ENCODE measurements around the gene FKBP1A.
A peak's percentile ranks its signal among the peaks of the same experiment; 100 is the strongest.

FKBP1A gene

DNA sequence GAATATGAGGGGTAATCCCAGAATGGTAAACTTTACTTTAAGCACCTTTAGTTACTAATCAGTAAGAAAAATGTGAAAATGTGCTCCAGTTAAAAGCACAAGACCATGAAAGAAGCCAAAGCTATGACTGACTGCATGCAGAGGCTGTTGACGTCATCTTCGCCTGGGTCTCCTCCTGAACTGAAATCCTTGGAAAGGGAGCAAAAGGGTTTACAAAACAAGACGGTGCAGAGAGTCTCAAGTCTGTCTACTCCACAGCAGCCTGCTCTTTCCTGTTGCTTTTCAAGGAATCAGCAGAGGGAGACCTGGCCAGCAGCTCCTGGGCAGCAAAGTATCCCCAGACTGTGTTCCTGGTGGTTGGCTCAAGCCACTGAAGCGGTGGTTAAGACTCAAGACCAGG lies 10.2 kb downstream of the FKBP1A start:
- no peak for DNase-seq

DNA sequence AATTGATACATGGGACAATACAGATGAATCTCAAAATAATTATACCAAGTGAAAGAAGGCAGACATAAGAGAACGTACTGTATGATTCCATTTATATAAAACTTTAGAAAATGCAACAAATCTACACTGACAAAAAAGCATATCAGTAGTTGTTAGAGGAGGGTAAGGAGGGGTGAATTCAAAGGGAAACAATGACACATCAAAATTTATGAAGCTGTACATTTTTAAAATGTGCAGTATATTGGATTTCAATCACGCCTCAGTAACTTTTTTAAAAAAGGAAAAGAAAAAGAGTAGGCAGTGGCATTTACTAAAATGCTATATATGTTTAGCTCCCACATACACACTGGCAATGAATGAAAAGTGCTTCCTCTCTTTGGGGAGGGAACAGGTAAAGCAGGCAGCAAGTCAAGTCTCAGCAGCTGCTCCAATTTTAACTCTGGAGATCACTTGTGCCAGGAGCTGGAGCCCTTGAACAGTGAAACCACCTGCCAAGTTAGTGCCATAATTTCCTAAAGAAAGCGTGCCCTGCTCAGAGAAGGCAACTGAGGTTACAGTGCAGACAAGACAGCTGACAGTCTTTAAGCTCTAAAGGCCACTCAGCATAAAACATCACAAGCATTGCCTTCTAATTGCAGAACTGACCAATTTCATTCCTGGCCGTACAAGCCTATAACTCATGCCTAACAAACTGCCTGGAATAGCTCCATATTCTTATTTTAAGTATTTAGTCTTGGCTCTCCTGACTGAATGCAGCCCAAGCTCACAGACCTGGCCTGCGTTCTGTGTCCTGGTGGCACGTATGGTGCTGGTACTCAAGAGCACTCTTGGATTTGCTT lies 10.9 kb downstream of the FKBP1A start:
- no peak for DNase-seq

DNA sequence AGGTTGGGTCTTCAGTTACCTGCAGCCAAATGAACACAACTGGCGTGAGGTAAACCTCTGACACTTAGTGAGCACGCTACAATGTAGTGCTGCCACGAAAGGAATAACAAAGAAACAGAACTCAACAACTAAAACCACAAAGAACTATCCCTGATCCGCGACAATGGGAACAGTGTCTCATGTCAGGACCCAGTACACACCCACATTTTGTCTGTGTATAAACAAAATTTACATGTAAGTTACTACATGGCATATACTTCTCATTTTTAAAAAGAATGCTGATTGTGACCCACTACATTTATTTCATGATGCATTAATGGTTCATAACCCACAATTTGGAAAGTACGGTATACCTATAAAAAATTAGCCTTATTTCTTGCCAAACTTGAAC lies 14.1 kb downstream of the FKBP1A start:
- no peak for DNase-seq

DNA sequence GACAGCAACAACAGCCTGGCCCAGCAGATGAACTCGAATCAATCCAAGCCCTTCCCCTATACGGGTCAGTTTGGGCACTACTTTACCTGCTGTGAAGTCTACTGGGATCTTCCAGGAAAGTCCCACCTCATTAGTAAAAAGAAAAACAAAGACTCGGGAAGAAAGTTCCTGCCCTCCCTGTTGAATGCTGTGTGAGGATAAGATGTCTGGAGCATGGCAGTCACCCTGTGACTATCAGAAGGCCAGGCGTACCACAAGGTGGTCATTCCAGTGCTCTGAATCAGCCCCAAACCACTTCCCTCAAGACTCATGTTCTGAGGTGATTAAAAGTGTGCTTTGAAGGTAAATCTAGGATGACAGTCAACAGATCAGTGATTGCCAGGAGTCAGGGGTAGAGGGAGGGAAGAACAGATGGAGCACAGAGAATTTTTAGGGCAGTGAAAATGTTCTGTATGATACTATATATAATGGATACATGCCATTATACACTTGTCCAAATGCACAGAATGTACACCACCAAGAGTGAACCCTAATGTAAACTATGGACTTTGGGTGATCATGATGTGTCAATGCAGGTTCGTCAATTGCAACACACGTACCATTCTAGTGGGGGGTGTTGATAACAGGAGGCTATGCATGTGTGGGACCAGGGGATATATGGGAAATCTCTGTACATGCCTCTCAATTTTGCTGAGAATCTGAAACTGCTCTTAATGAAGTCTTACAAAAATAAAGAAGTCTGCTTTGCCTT lies 14.7 kb downstream of the FKBP1A start:
- peak; percentile 67 for DNase-seq

DNA sequence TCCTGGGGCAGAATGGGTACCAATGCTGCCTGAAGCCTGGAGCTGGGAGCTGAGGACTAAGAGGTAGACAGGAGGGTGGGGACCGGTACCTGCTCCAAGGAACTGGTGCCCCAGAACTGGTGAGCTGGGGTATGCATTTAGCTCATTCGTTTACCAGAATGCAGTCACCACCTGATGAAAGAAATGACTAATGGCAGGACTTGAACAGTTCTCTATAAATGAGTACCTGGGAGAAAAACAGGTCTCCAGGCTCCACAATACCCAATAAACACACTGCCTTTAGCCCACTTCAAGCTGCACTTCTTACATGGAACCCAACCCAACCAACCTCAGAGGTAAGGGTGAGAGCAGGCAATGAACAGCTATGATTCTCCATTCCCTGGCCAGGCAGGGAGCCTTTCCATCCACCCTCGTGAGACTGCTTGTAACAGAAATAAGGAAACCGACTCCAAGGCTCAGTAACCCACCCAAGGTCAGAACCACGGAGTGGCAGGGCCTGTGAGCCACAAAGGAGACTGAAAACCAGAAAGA lies 15.4 kb downstream of the FKBP1A start:
- no peak for DNase-seq

DNA sequence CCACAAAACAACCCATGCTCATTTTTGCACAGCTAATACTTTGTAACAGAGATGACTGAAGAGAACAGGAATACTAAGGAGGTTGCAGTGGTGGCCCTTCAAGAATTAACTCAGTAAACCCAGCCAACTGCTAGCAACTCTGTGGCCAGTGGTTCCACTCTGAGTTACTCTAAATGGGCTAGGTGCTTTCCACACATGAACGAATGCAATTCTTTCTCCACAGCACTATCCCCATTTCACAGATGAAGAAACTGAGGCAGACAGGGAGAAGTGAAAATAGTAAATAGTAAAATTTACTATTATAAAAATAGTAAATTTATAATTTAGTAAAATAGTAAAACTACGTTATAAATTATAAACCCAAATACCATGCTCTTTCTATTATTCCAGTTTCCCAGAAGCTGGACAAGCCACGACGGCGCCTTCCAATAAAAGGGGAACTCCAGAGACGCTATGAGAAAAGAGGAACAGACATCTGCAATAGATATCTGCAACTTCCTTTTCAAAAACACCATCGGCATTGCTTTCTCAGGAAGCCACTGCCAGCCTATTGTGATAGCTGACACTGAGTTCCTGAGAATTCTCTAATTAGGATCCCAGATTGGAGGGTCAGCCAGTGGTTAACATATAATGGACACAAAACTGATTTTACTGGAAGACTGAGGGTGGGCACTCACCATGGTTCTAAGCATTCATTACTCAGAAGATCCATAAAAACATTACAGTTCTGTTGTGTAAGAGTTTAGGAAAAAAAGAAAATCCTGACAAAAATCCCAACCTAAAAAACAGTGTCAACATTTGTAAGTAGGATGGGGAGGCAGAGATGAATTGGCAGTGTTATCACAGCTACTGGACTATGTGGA lies 16.2 kb downstream of the FKBP1A start:
- DNase-seq = no peak

DNA sequence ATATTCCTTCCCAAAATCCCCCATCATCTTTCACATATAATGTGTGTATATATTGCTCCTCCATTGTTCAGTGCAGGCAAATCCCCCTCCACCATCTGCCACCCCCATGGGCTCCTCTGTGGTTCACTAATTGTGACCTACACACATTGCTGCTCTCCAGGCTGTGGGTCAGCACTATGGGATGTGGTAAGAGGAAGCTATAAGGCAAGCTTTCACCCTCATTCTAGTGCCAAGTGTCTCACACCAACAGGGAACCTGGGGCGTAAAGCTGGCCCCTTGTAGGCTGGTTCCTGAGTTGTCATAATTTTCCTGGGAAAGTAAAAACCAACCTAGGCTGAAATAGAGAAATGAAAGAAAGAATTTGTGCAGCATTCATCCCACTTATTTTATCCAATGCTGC lies 16.8 kb downstream of the FKBP1A start:
- DNase-seq = no peak

DNA sequence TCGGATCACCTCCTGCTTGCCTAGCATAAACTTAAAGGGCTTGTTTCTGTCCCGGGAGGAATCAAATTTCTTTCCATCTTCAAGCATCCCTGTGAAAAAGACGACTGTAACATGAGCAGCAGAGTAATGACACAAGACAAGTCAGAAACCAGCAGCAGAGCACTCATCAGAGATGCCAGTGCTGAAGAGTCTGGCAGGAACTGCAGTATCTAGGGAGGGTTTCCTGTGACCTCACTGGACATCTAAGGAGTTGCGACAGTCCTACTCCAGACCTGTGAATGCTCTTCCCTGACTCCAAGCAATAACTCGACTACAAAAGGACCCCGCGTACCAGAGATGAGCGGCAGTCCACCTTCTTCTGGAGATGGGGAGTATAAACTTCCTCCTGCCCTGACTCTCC lies 17.3 kb downstream of the FKBP1A start:
- peak; percentile 66 for DNase-seq

DNA sequence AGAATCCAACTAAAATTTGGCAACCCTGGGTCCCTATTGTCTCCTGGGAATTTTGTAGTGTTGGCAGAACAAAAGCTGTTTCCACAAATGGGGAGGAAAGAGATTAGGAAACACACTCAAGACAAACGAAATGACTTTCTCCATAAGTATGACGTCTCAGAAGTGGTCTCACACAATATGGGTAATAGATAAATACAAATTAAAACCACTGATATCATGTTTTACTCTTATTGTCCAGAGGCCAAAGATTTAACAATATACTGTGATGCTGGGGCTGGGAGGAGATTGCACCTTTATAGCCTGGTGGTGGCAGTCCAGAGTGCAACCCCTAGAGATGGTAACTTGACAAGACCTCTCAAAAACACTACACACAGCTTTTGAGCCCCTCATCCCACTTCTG lies 18.6 kb downstream of the FKBP1A start:
- DNase-seq = no peak

DNA sequence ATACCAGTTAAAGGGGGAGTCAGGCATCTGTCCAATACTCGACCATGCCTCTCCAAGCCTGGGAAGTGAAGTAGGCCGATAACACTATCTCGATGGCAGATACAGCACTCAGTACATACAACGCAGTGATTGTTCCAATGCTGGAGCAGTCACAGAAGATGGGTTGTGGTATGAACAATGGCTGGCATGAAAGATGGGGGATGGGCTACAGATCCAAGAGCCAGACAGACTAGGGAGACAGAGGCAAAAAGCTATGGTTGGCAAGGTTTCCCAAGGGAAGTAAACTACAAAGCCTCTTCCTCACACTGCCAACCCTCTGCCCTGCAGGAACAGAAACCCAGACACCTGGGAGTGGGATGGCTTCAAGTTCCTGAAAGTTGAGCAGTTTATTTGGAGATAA lies 19.2 kb downstream of the FKBP1A start:
- no peak for DNase-seq

DNA sequence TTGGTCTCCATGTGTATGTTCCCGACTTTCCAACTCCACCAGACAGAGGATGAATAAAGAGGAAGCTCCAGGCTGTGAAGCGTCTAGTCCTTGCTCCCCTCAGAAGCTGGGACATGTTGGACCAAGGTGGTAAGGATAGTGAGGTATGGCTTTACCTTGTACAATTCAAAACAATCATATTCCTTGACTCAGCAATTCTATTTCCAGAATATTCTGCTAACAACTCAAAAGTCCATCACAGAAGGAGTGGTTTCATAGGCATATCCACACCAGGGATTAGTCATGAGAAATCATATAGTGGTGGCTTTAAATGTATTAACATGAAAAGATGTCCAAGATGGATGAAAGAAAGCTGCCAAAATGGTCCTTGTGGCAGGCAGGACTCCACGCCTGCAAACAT lies 19.8 kb downstream of the FKBP1A start:
- DNase-seq = no peak

DNA sequence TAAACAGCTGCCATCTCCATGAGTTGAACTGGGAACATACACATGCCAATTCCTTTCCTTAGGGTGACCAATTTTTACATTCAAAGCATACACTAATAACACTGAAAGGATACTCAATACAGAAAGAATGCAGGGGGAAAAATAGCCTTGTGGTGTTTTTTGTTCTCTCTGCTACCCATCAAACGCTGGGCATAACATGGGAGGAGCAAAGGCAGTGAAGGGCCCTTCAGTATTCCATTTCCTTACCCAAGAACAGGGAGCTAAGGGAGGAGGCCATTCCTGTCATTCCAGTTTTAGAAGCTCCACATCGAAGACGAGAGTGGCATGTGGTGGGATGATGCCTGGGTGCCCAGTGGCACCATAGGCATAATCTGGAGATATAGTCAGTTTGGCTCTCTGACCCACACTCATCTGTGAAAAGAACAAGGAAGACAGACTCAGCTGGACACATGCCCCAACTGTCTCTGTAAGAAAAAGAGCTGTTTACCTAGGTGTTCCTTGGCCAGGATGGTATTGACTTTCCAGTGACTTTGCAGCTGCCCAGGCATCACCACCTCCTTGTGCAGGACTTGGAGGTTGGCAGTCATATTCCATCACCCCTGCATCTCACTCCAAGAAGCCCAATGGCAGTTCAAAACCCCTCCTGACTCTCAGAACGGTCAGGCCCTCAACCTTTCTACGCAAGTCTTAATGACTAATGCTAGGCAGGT lies 20.9 kb downstream of the FKBP1A start:
- DNase-seq = no peak

DNA sequence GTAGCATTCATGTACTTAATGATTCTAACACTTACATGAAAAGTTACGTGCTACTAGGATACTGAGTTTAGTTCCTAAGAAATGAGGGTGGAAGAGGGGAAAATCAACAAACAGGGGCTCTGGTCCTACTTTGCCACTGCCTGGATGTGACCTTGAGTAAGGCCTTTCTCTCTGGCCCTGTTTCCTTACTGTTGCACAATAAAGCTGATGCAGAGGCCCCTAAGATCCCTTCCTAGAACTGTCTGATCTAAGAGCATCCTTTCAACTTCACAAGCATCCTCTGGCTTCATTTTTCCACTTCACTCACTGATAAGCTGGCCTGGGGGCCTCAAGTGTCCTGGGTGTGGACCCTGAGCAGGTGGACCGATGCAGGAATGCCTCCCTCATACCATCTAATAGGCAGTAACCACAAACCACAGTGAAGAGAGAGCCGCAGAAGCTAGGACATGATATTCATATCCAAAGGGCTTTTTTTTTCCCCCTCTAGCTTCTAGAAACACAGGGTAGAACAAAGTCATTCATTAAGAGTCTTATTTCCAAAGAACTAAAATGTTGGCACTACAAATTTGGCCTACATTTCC lies 21.6 kb downstream of the FKBP1A start:
- no peak for DNase-seq

DNA sequence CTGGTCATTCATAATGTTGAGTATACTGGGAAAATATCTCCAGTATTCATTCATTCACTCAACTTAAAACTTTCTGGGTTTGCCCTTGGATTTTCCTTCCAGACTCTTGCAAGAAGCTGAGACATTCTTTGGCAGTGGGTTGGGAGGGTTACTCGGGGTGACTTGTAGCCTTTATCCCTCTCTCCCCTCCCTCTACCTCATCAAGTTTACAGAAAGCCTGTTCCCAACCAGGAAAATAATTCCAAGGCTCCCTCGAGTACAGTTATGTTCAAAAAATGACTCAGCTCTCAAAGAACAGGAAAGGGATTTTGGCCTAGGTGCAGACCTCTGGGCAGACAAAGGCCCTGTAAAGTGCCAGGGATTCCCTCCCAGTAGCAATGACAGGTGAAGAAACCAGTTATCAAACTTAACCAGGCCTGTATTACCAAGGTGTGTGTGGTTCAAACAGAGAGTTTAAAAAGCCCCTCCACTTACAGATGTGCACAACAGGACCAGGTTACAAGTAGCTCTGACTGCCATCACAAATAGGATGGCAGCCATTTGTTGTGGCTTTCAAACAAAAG lies 22.2 kb downstream of the FKBP1A start:
- peak; percentile 40 for DNase-seq

DNA sequence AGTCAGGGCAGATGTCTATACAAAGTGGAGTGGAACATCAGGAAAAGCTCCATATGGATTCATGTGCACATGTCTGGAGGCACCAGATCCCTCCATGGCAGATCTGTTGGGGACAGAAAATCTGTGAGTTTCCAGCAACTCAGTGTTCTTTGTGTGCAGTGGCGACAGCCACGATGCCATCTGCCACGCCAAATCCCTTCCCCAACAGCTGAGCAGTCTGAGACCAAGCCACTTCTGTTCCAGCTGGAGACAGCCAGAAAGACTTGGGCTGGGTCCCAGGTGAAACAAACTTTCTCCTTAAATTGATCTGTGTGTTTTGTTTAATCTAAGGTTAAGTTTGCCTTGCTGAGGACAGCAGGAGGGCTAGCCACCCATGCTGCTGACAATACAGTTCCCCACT lies 22.9 kb downstream of the FKBP1A start:
- DNase-seq = no peak

DNA sequence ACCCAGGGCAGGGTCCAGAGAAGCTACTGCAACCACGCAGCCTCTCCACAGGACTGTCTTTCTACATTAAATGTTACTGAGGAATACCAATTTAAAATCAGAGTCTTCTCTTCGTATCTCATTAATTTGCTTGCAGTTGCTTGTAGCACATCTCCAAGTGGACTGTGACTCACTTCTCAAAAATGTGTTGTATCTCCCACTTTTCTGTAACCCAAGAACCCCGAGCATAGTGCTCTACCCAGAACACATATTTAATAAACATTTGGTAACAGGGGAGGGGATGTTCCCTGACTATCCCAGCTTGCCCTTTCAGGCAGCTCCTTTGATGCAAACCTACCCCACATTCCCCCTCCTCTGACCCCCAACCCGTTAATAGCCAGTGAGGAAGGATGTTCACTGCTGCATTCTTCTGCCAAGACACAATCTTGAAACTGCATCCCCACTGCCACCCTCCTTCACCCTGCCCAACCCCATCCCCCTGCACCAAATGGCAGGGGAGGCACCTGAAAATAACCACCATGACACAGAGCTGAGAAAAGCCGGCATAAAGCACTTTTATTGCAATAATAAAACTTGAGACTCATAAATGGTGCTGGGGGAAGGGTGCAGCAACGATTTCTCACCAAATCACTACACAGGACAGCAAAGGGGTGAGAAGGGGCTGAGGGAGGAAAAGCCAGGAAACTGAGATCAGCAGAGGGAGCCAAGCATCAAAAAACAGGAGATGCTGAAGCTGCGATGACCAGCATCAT lies 24.2 kb downstream of the FKBP1A start:
- peak; percentile 73 for DNase-seq

DNA sequence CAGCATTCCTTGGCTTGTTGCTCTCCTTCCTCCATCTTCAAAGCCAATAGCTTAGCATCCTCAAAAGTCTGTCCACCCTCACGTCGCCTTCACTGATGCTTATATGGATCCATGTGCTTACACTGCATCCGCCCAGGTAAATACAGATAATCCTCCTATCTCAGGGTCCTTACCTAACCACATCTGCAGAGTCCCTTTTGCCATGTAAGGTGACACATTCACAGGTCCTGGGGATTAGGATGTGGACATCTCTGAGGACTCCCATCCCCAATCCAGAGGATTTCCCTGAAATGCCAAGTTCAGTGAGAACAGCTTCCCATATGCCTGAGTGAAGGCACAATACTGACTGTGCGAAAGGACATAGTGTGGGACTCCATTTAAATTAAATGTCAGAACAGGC lies 25.4 kb downstream of the FKBP1A start:
- no peak for DNase-seq

DNA sequence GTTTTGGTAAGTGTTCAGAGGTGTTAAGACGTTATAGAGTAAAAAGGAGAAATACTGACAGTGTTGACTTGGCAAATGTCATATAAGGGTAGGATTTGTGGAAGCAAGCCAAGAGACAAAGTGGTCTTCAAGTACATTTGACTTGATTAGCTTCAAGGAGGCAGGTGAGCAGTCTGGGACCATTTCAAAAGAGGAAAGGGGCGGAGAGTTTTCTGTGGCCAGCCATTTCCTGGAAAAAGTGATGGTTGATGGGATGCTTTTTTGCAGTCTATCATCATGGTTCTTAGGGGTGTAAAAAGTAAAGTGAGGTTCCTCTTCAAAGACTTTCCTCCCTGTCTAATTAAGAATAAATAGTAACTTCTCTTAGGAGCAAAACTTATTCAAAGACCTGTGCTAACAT lies 28.7 kb downstream of the FKBP1A start:
- DNase-seq = no peak

DNA sequence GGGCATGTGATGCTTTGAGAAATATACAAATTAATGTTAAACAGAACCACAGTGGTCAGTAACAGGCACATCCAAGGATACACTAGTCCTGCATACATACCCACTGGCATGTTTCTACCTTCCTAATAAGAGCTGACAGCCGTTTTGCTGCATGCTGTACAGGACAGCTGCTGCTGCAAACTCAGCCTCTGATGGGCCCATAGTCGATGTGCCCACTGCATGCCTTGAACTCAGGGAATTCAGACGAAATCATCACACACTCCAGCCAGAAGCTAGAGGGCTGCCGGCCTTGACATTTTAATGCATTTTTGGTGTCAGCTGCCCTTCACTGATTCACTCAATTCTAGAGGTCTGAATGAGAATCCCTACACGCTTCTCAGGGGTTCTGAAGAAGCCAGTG lies 29.3 kb downstream of the FKBP1A start:
- no peak for DNase-seq

DNA sequence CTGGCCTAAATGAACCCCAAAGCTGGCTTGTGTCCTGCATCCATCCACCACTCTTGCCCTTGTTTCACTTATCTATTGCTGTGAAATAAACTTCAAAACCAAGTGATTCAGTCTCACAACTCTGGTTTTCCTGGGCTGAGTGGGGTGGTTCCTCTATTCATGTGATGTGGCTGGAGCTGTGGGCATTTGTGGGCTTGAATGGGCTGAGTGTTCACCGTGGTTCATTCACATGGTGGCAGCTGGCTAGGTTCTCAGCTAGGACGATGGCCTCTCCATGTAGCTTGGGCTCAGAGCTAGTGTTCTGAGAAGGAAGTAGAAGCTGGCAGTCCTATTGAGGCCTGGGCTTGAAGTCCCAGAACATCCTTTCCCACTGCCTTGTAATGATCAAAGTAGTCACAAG lies 30.4 kb downstream of the FKBP1A start:
- DNase-seq = no peak
